Medulla oblongata (tissue), 1 donor: ENCODE results near the gene PPM1D.

Experiments used
- DNase-seq: peaks from one replicate; pipeline ENCODE4 v3.0.0-alpha.2; 2015; ENCODE audit errors: extremely low spot score

PPM1D gene

GRCh38 chr17:60618854-60619526, 19.0 kb downstream of the PPM1D start:
- DNase-seq, result no peak

- DNase-seq, result no peak
These were observed 23.0 kb downstream of the PPM1D start for GRCh38 chr17:60622961-60623360.

- DNase-seq, result no peak
These were observed 23.4 kb downstream of the PPM1D start for GRCh38 chr17:60623415-60623814.

- no peak for DNase-seq
These were observed 27.1 kb downstream of the PPM1D start for GRCh38 chr17:60627124-60627523.

- DNase-seq, result no peak
These were observed 28.4 kb downstream of the PPM1D start for GRCh38 chr17:60628252-60628889.

- no peak for DNase-seq
These were observed 29.1 kb downstream of the PPM1D start for GRCh38 chr17:60629120-60629519.

GRCh38 chr17:60630352-60630751, 30.4 kb downstream of the PPM1D start:
- peak; percentile 37 for DNase-seq

- no peak for DNase-seq
These were observed 31.1 kb downstream of the PPM1D start for GRCh38 chr17:60631119-60631518.

GRCh38 chr17:60637683-60638082, 37.7 kb downstream of the PPM1D start:
- no peak for DNase-seq

GRCh38 chr17:60639019-60639330, 39.0 kb downstream of the PPM1D start:
- no peak for DNase-seq

GRCh38 chr17:60640503-60640902, 40.5 kb downstream of the PPM1D start:
- no peak for DNase-seq

- no peak for DNase-seq
These were observed 41.1 kb downstream of the PPM1D start for GRCh38 chr17:60641126-60641525.

GRCh38 chr17:60641810-60642220, 41.8 kb downstream of the PPM1D start:
- peak; percentile 95 for DNase-seq

- DNase-seq, result peak; percentile 47
These were observed 46.0 kb downstream of the PPM1D start for GRCh38 chr17:60645918-60646523.

GRCh38 chr17:60646701-60647100, 46.7 kb downstream of the PPM1D start:
- no peak for DNase-seq

GRCh38 chr17:60647705-60648104, 47.7 kb downstream of the PPM1D start:
- DNase-seq, result no peak

GRCh38 chr17:60652454-60653247, 52.7 kb downstream of the PPM1D start:
- DNase-seq, result no peak

GRCh38 chr17:60653569-60653968, 53.6 kb downstream of the PPM1D start:
- no peak for DNase-seq

- DNase-seq, result peak; percentile 51
These were observed 56.5 kb downstream of the PPM1D start for GRCh38 chr17:60656499-60656898.

GRCh38 chr17:60659156-60659555, 59.2 kb downstream of the PPM1D start:
- peak; percentile 54 for DNase-seq

GRCh38 chr17:60661489-60661888, 61.5 kb downstream of the PPM1D start:
- no peak for DNase-seq

GRCh38 chr17:60664022-60664421, 64.0 kb downstream of the PPM1D start:
- DNase-seq, result no peak

- DNase-seq, result no peak
These were observed 65.6 kb downstream of the PPM1D start for GRCh38 chr17:60665602-60666001.
